ENCODE measurements around the gene PSMD2.

- TF ChIP-seq CTCF (conservative IDR thresholded peaks at IDR 0.05) (no peak), ZFX (IDR thresholded peaks at IDR 0.05) (no peak)
Observed at GRCh38 chr3:184346480-184347190, 47.6 kb downstream of the PSMD2 start.

Measured in C4-2B (cell line).